B cell (primary cell): ENCODE measurements around the gene CTRB1. TPM values are rescaled to one million over a fixed set of nuclear protein-coding genes. Genes with fewer than 3 reads are reported as not detected.

ENCODE experiments used
- ATAC-seq: fragments of 200-7000 bp; cut with Tn5 transposase; one replicate; pipeline ENCODE4 v1.10.0; 2021; ENCODE audit warnings: low read depth, mild to moderate bottlenecking, moderate number of reproducible peaks, moderate library complexity
- CTCF ChIA-PET: fragments of 350-600 bp; sonication (Branson Sonifier 250); formaldehyde crosslinking; loops from one replicate; lab custom pipeline; 2021; ENCODE audit warnings: antibody characterized with exemption, inconsistent platforms; lab: Charles Lee
- POLR2A ChIA-PET: fragments of 350-600 bp; sonication (Branson Sonifier 250); formaldehyde crosslinking; loops from one replicate; lab custom pipeline; 2021; ENCODE audit warnings: antibody characterized with exemption; lab: Charles Lee
- DNase-seq: peaks from one replicate; pipeline ENCODE4 v3.0.0; 2013
- H2AFZ ChIP-seq: 2 replicates; pipeline ENCODE4 v1.6.1; 2012; ENCODE audit warnings: mild to moderate bottlenecking, low read depth, low read length; ENCODE audit not compliant: insufficient read depth, poor library complexity, severe bottlenecking
- H3K27ac ChIP-seq, 2 donors: 1 replicate in 1 of 2; 2 replicates in 1 of 2; pipeline ENCODE4 v1.5.1; 2012 to 2013; ENCODE audit warnings: low read length in 2 of 2, mild to moderate bottlenecking in 2 of 2, moderate library complexity in 1 of 2
- H3K27me3 ChIP-seq, 4 experiments: fragments of 200-600 bp in 1 of 4; sonication (generic) in 1 of 4; replicated peaks in 1 of 4; 1 replicate in 2 of 4; 2 replicates in 2 of 4; pipeline versions ENCODE4 v1.6.1 to v1.7.0; 2013 to 2016; ENCODE audit warnings: low read length in 3 of 4, mild to moderate bottlenecking in 2 of 4, mixed read lengths in 1 of 4, moderate library complexity in 1 of 4; ENCODE audit not compliant: insufficient read depth in 4 of 4, control insufficient read depth in 3 of 4; ENCODE audit errors: control extremely low read depth in 1 of 4
- H3K36me3 ChIP-seq, 2 experiments: replicated peaks in 1 of 2; 1 replicate in 1 of 2; 2 replicates in 1 of 2; pipeline versions ENCODE4 v1.6.1 to v1.7.1; 2013; ENCODE audit warnings: low read length in 1 of 2; ENCODE audit not compliant: insufficient read depth in 2 of 2, control insufficient read depth in 1 of 2; ENCODE audit errors: control extremely low read depth in 1 of 2, extremely low read depth in 1 of 2
- H3K4me1 ChIP-seq, 2 donors: fragments of 200-600 bp in 1 of 2; sonication (generic) in 1 of 2; 1 replicate in 1 of 2; 2 replicates in 1 of 2; pipeline versions ENCODE4 v1.5.1 to v1.6.1; 2013 to 2017; ENCODE audit warnings: low read length in 2 of 2; ENCODE audit not compliant: control insufficient read depth in 2 of 2, insufficient read depth in 2 of 2
- H3K4me2 ChIP-seq: replicated peaks from 2 replicates; pipeline ENCODE3; 2012; ENCODE audit warnings: mild to moderate bottlenecking, low read depth, low read length; ENCODE audit not compliant: poor library complexity, severe bottlenecking
- H3K4me3 ChIP-seq, 5 experiments: fragments of 200-600 bp in 1 of 5; sonication (generic) in 1 of 5; 1 replicate in 3 of 5; 2 replicates in 2 of 5; pipeline versions ENCODE4 v1.5.1 to v1.7.0; 2011 to 2016; ENCODE audit warnings: low read length in 4 of 5, mild to moderate bottlenecking in 4 of 5, low read depth in 2 of 5, control low read depth in 1 of 5, moderate library complexity in 1 of 5; ENCODE audit not compliant: insufficient read depth in 1 of 5; ENCODE audit errors: control extremely low read depth in 1 of 5, extremely low read depth in 1 of 5
- H3K79me2 ChIP-seq: fragments of 200-600 bp; sonication (generic); one replicate; pipeline ENCODE4 v1.6.0; 2016; ENCODE audit warnings: low read length; ENCODE audit not compliant: control insufficient read depth, insufficient read depth
- H3K9ac ChIP-seq: fragments of 200-600 bp; sonication (generic); 2 replicates; pipeline ENCODE4 v1.6.1; 2017; ENCODE audit warnings: mild to moderate bottlenecking, low read length, moderate library complexity
- H3K9me3 ChIP-seq, 3 donors: one replicate each; pipeline versions ENCODE4 v1.6.1 to v1.7.1; 2013; ENCODE audit warnings: low read length in 2 of 3; ENCODE audit not compliant: control insufficient read depth in 2 of 3, insufficient read depth in 1 of 3; ENCODE audit errors: control extremely low read depth in 1 of 3
- H4K20me1 ChIP-seq: 2 replicates; pipeline ENCODE4 v1.6.0; 2012; ENCODE audit warnings: mild to moderate bottlenecking, low read length; ENCODE audit not compliant: insufficient read depth, control insufficient read depth, poor library complexity, severe bottlenecking
- H3K27ac Mint-ChIP-seq: one replicate; pipeline ENCODE4 v1.8.0; 2021; ENCODE audit warnings: mixed read lengths
- H3K27me3 Mint-ChIP-seq: one replicate; pipeline ENCODE4 v1.8.0; 2021; ENCODE audit warnings: mixed read lengths
- H3K4me1 Mint-ChIP-seq: one replicate; pipeline ENCODE4 v1.8.0; 2021; ENCODE audit warnings: mixed read lengths
- H3K4me3 Mint-ChIP-seq: one replicate; pipeline ENCODE4 v1.8.0; 2021; ENCODE audit warnings: mixed read lengths
- H3K9me3 Mint-ChIP-seq: one replicate; pipeline ENCODE4 v1.8.0; 2022; ENCODE audit warnings: mixed read lengths; ENCODE audit not compliant: insufficient read depth
- EZH2 ChIP-seq: IDR thresholded peaks from 2 replicates; pipeline ENCODE4 v1.6.1; 2012; ENCODE audit warnings: borderline replicate concordance, low read depth, mild to moderate bottlenecking, moderate library complexity, low read length; ENCODE audit not compliant: insufficient read depth, poor library complexity, severe bottlenecking
- WGBS: methylation state at CpG from one replicate; pipeline ENCODE4 v1.1.5; 2013; ENCODE audit warnings: missing lambda C conversion rate; ENCODE audit not compliant: insufficient coverage; 5-methylcytosine and 5-hydroxymethylcytosine counted together
- intact Hi-C: fragments of 100-400 bp; cut with micrococcal nuclease; formaldehyde crosslinking; loops from one replicate; pipeline ENCODE4 v1.10.0; 2022
- polyA plus RNA-seq: library from polyadenylated mRNA; depleted of rRNA; stranded (reverse); fragments of >200 nt; gene quantifications from 2 replicates; pipeline ENCODE4 v1.2.3, GENCODE V29; 2012
- total RNA-seq, 2 donors: library from RNA; stranded (reverse); fragments of 120-200 nt in 1 of 2; gene quantifications; 1 replicate in 1 of 2; 2 replicates in 1 of 2; pipeline versions ENCODE4 v1.2.3 to v1.2.4, GENCODE V29; 2013 to 2022
- TF ChIP-seq, protein P1 (sequence below): fragments of 200-600 bp; IDR thresholded peaks from one replicate; pipeline ENCODE4 v1.8.0; 2022; ENCODE audit warnings: antibody characterized with exemption, mild to moderate bottlenecking

CTRB1 gene
- total and polyA plus RNA-seq, 2 donors (not counting 1 experiment from before 2014, with no cell fraction given) = not detected

DNA sequence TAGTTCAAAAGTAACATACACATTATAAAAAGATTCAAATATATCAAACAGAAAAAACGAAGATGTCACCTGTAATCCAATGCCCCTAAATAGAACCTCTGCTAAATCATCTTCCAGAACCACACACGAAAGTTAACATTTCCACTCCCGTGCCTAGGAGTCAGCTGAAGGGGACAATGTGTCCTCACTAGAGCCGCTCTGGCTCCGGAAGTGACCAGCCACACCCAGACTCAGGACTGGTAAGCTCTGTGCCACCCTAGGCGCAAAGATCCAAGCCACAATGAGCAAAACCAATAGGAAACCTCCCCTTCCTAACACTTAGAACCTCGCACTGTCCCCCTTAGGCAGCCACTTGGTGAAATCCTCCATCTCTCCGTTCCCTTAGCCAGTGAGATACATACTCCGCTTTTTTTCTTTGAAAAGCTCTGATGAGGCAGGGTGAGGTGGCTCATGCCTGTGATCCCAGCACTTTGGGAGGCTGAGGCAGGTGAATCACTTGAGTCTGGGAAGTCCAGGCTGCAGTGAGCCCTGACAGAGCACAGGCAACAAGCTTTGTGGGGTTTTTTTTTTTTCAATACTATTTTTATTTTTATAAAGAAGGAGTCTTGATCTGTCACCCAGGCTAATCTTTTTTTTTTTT is 11.8 kb downstream of the CTRB1 start:
- no peaks in the 10 kb centered on the region for H3K9me3 Mint-ChIP-seq
- no peaks in the 10 kb centered on the region for H3K79me2 ChIP-seq
- 85% methylated on average over 7 of the region's 9 CpGs for WGBS
- no peak overlapping the region for H3K27ac Mint-ChIP-seq
- ChIA-PET POLR2A (interaction anchor here (0.6 kb wide), 1 partner anchor 12 kb away, joined by 3 read pairs; the partner anchor contains the start of gene CTRB1), CTCF (interaction anchor here (0.7 to 1.5 kb wide), 6 partner anchors 40 to 1013 kb away, joined by 3 to 4 read pairs (median 4); no protein-coding TSS in a partner anchor)
- H3K27me3 Mint-ChIP-seq = peaks cover 37% of the 10 kb centered on the region
- no peak overlapping the region for H3K4me3 ChIP-seq
- H3K9ac ChIP-seq = no peak overlapping the region
- intact Hi-C loops = loop anchor here (5.0 kb wide), 1 partner anchor 33 kb away; no protein-coding TSS in a partner anchor
- peaks cover 0 to 7% of the 10 kb centered on the region in 2 donors for H3K4me1 ChIP-seq
- no peaks in the 10 kb centered on the region for H3K36me3 ChIP-seq
- no peaks in the 10 kb centered on the region for H4K20me1 ChIP-seq
- ATAC-seq = no peak
- H2AFZ ChIP-seq = no peak overlapping the region
- peaks cover 0 to 76% (median 18%) of the 10 kb centered on the region in 4 experiments for H3K27me3 ChIP-seq
- H3K4me3 Mint-ChIP-seq = no peak overlapping the region
- no peak for DNase-seq
- H3K4me1 Mint-ChIP-seq = peaks cover 2% of the 10 kb centered on the region
- no peak overlapping the region for H3K27ac ChIP-seq
- no peak overlapping the region for H3K4me2 ChIP-seq
- H3K9me3 ChIP-seq = peaks cover 0 to 27% (median 0%) of the 10 kb centered on the region in 3 donors
- TF ChIP-seq, protein P1, sequence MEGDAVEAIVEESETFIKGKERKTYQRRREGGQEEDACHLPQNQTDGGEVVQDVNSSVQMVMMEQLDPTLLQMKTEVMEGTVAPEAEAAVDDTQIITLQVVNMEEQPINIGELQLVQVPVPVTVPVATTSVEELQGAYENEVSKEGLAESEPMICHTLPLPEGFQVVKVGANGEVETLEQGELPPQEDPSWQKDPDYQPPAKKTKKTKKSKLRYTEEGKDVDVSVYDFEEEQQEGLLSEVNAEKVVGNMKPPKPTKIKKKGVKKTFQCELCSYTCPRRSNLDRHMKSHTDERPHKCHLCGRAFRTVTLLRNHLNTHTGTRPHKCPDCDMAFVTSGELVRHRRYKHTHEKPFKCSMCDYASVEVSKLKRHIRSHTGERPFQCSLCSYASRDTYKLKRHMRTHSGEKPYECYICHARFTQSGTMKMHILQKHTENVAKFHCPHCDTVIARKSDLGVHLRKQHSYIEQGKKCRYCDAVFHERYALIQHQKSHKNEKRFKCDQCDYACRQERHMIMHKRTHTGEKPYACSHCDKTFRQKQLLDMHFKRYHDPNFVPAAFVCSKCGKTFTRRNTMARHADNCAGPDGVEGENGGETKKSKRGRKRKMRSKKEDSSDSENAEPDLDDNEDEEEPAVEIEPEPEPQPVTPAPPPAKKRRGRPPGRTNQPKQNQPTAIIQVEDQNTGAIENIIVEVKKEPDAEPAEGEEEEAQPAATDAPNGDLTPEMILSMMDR = no peak
- TF ChIP-seq EZH2 = no peak

GRCh38 chr16:75231570-75231969 is 12.8 kb downstream of the CTRB1 start:
- no peak overlapping the region for H2AFZ ChIP-seq
- Mint-ChIP-seq H3K27ac (no peak overlapping the region), H3K4me1 (peaks cover 2% of the 10 kb centered on the region), H3K4me3 (no peak overlapping the region), H3K9me3 (no peaks in the 10 kb centered on the region), H3K27me3 (peaks cover 45% of the 10 kb centered on the region)
- H3K4me1 ChIP-seq = peaks cover 0 to 7% of the 10 kb centered on the region in 2 donors
- H3K27me3 ChIP-seq = peaks cover 0 to 84% (median 18%) of the 10 kb centered on the region in 4 experiments
- H3K79me2 ChIP-seq = no peaks in the 10 kb centered on the region
- no peak overlapping the region for H3K4me3 ChIP-seq
- H3K36me3 ChIP-seq = no peaks in the 10 kb centered on the region
- no peaks in the 10 kb centered on the region for H4K20me1 ChIP-seq
- DNase-seq (no peak), ATAC-seq (no peak)
- ChIA-PET POLR2A (no interaction called here), CTCF (interaction anchor here (0.7 to 7.1 kb wide), 4 partner anchors 41 to 1014 kb away, joined by 3 to 109 read pairs (median 4); no protein-coding TSS in a partner anchor)
- 92% methylated on average over 2 of the region's 11 CpGs for WGBS
- H3K27ac ChIP-seq = no peak overlapping the region
- no peak overlapping the region for H3K4me2 ChIP-seq
- TF ChIP-seq, protein P1 = no peak
- TF ChIP-seq EZH2 = no peak
- intact Hi-C loops = loop anchor here (5.0 kb wide), 1 partner anchor 34 kb away; no protein-coding TSS in a partner anchor
- H3K9me3 ChIP-seq = peaks cover 0 to 33% (median 0%) of the 10 kb centered on the region in 3 donors
- H3K9ac ChIP-seq = no peak overlapping the region
